Right atrium auricular region (tissue), 2 donors: ENCODE data around the gene ZFTA. TPM values are rescaled to one million over a fixed set of nuclear protein-coding genes. Genes with fewer than 3 reads are reported as not detected.
"Not testable (repeated sequence)": the region's sequence is repeated elsewhere in the genome, so short reads cannot be mapped to it uniquely, and the experiment has no call there.

ENCODE experiments used
- DNase-seq: peaks from one replicate; pipeline ENCODE4 v3.0.0-alpha.2; 2019; ENCODE audit warnings: low spot score
- H3K27ac ChIP-seq, 2 donors: fragments of 200-600 bp; sonication (generic); 1 replicate in 1 of 2; 2 replicates in 1 of 2; pipeline ENCODE4 v1.5.1; 2016 to 2019
- H3K27me3 ChIP-seq, 2 donors: fragments of 200-600 bp; sonication (generic); one replicate each; pipeline versions ENCODE4 v1.5.1 to v1.6.0; 2017 to 2019
- H3K36me3 ChIP-seq: fragments of 200-600 bp; sonication (generic); one replicate; pipeline ENCODE4 v1.5.1; 2016
- H3K4me1 ChIP-seq, 2 donors: fragments of 200-600 bp; sonication (generic); one replicate each; pipeline versions ENCODE4 v1.5.1 to v1.6.0; 2017 to 2019
- H3K4me3 ChIP-seq, 2 donors: fragments of 200-600 bp; sonication (generic); 1 replicate in 1 of 2; 2 replicates in 1 of 2; pipeline ENCODE4 v1.5.1; 2017 to 2019; ENCODE audit warnings: mild to moderate bottlenecking in 1 of 2, moderate library complexity in 1 of 2
- H3K9me3 ChIP-seq, 2 donors: fragments of 200-600 bp; sonication (generic); one replicate each; pipeline ENCODE4 v1.5.1; 2019
- CTCF ChIP-seq, 2 donors: fragments of 200-600 bp; sonication (generic); IDR thresholded peaks; one replicate each; pipeline ENCODE4 v1.5.1; 2019; ENCODE audit warnings: antibody characterized with exemption in 2 of 2
- total RNA-seq, 2 donors: library from RNA; depleted of rRNA; stranded (reverse); fragments of >200 nt; gene quantifications; one replicate each; pipeline ENCODE4 v1.1.0, GENCODE V29; 2016

The ZFTA gene
- total RNA-seq, 2 donors from 2014 or later = 12.2 to 18.5 TPM

DNA sequence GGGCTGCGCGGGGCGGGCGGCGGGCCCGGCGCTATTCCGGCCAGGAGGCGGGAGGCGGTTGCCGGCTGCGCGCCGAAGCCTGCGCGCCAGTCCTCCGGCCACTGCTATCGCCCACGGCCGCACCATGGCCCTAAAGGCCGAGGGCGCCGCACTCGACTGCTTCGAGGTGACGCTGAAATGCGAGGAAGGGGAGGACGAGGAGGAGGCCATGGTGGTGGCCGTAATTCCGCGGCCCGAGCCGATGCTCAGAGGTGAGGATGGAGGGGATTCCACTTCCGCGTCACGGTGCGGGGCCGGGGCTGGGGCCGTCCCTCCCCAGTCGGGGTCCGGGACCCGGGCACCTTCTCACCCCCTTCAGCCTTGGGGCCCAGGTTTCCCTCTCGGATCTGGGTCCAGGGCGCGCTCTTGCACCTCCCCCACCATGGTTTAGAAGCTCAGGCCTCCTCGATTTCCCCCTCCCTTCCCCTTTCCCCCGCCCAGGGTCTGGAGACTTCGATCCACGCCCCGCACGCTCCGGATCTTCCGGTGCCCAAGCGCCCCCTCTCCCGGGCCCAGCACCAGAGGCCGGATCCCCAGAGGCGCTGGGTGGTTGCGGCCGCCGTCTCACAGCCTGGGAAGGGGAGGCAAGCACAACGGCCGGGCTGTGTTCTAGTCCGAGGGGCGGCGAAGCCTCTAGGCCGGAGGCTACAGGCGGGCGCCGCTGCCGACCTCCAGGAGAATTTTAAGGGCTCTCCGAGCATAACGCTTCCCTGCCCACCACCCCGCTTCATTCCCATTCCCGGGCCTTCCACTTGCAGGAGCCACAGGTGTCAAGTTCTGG lies 45.2 kb upstream of the ZFTA start:
- Histone ChIP-seq H3K9me3 (no peaks in the 10 kb centered on the region), H3K36me3 (peaks cover 11% of the 10 kb centered on the region), H3K4me1 (peaks cover 0 to 18% of the 10 kb centered on the region in 2 donors), H3K4me3 (peak overlapping the region; percentile 83 to 84), H3K27me3 (no peaks in the 10 kb centered on the region), H3K27ac (peak overlapping the region; percentile 79 to 80)
- no peak for DNase-seq
- no peak for TF ChIP-seq CTCF (IDR thresholded peaks at IDR 0.05)

- no peak for TF ChIP-seq CTCF (IDR thresholded peaks at IDR 0.05)
- Histone ChIP-seq H3K36me3 (peaks cover 4% of the 10 kb centered on the region), H3K4me3 (peak within 1 kb of the TSS; percentile 83 to 84), H3K4me1 (peaks cover 0 to 18% of the 10 kb centered on the region in 2 donors), H3K9me3 (no peaks in the 10 kb centered on the region), H3K27ac (peak within 1 kb of the TSS; percentile 79 to 80), H3K27me3 (no peaks in the 10 kb centered on the region)
- peak; percentile 66 for DNase-seq
Observed at GRCh38 chr11:63813035-63813562, 44.5 kb upstream of the ZFTA start, which contains the start of gene SPINDOC. Gene SPINDOC (plus strand): TSS chr11:63813456. CDS start chr11:63813687, 231 bp downstream.

GRCh38 chr11:63811522-63811921 lies 42.9 kb upstream of the ZFTA start:
- H3K36me3 ChIP-seq = no peaks in the 10 kb centered on the region
- H3K9me3 ChIP-seq = no peaks in the 10 kb centered on the region
- no peak for TF ChIP-seq CTCF (IDR thresholded peaks at IDR 0.05)
- DNase-seq = no peak
- no peak overlapping the region for H3K27ac ChIP-seq
- H3K4me1 ChIP-seq = peaks cover 0 to 18% of the 10 kb centered on the region in 2 donors
- H3K4me3 ChIP-seq = no peak overlapping the region
- H3K27me3 ChIP-seq = no peaks in the 10 kb centered on the region

DNA sequence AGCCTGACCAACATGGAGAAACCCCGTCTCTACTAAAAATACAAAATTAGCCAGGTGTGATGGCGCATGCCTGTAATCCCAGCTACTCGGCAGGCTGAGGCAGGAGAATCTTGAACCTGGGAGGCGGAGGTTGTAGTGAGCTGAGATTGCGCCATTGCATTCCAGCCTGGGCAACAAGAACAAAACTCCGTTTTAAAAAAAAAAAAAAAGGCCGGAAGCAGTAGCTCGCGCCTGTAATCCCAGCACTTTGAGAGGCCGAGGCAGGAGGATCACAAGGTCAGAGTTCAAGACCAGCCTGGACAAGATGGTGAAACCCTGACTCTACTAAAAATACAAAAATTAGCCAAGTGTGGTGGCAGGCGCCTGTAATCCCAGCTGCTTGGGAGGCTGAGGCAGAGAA lies 41.8 kb upstream of the ZFTA start:
- H3K27me3 ChIP-seq = not testable (repeated sequence)

GRCh38 chr11:63805844-63806415 lies 37.4 kb upstream of the ZFTA start:
- H3K9me3 ChIP-seq = no peaks in the 10 kb centered on the region
- H3K27ac ChIP-seq = no peak overlapping the region
- H3K27me3 ChIP-seq = no peaks in the 10 kb centered on the region
- H3K4me3 ChIP-seq = no peak overlapping the region
- TF ChIP-seq CTCF (IDR thresholded peaks at IDR 0.05) = no peak
- no peaks in the 10 kb centered on the region for H3K4me1 ChIP-seq
- peak; percentile 59 for DNase-seq
- no peaks in the 10 kb centered on the region for H3K36me3 ChIP-seq

More for the DNA sequence above, 41.8 kb upstream of the ZFTA start:
- not testable (repeated sequence) for H3K9me3 ChIP-seq, H3K36me3 ChIP-seq, H3K4me3 ChIP-seq, H3K27ac ChIP-seq, DNase-seq
- H3K4me1 ChIP-seq = peaks cover 0 to 18% of the 10 kb centered on the region in 2 donors

DNA sequence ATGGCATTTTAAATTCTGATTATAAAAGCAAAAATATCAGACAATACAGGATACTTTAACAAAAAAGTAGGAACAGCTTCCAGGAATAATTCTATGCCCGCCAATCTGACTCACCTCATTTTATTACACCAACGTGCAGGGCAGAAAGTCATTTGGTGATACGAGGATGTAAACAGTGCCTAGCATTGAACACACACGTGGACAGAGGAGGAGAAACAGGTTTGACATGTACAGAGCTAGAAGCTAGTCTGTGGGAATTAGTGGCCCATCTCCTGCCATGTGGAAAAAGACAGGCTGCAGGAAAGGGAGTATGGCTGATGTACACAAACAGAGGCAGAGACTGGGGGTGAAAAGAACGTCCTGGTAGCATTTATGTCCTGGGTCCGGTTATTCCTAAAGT lies 35.7 kb upstream of the ZFTA start:
- no peak for DNase-seq
- no peaks in the 10 kb centered on the region for H3K36me3 ChIP-seq
- H3K4me3 ChIP-seq = no peak overlapping the region
- H3K4me1 ChIP-seq = no peaks in the 10 kb centered on the region
- H3K9me3 ChIP-seq = no peaks in the 10 kb centered on the region
- no peaks in the 10 kb centered on the region for H3K27me3 ChIP-seq
- no peak for TF ChIP-seq CTCF (IDR thresholded peaks at IDR 0.05)
- H3K27ac ChIP-seq = no peak overlapping the region
